DLD1 (cell line): Measurements from ENCODE around the gene CFAP97D1.

Source experiments
- in situ Hi-C: cut with HindIII; loops from 2 replicates; pipeline ENCODE4 v1.10.0; 2017; ENCODE audit warnings: low sequenced_read_pairs

CFAP97D1 gene

GRCh38 chr17:43767053-43767712, 13.1 kb upstream of the CFAP97D1 start:
- in situ Hi-C loops = loop anchor here (5.0 kb wide), 1 partner anchor 65 kb away; no protein-coding TSS in a partner anchor

GRCh38 chr17:43767713-43768059, 12.5 kb upstream of the CFAP97D1 start:
- in situ Hi-C loops = loop anchor here (5.0 kb wide), 1 partner anchor 65 kb away; no protein-coding TSS in a partner anchor

GRCh38 chr17:43768382-43768781, 11.9 kb upstream of the CFAP97D1 start:
- in situ Hi-C loops = loop anchor here (5.0 kb wide), 1 partner anchor 66 kb away; no protein-coding TSS in a partner anchor

GRCh38 chr17:43768943-43769342, 11.3 kb upstream of the CFAP97D1 start:
- in situ Hi-C loops = loop anchor here (5.0 kb wide), 1 partner anchor 67 kb away; no protein-coding TSS in a partner anchor

- in situ Hi-C loops = loop anchor here (5.0 kb wide), 1 partner anchor 67 kb away; no protein-coding TSS in a partner anchor
Measured at GRCh38 chr17:43769426-43769825, 10.8 kb upstream of the CFAP97D1 start.

- in situ Hi-C loops = loop anchor here (5.0 kb wide), 1 partner anchor 68 kb away; no protein-coding TSS in a partner anchor
Measured at GRCh38 chr17:43769859-43770258, 10.4 kb upstream of the CFAP97D1 start.

- in situ Hi-C loops = no loop called here
Measured at GRCh38 chr17:43770957-43771356, 9.3 kb upstream of the CFAP97D1 start.

- in situ Hi-C loops = no loop called here
Measured at GRCh38 chr17:43771463-43771862, 8.8 kb upstream of the CFAP97D1 start.

- in situ Hi-C loops = no loop called here
Measured at GRCh38 chr17:43772877-43773648, 7.2 kb upstream of the CFAP97D1 start.

- in situ Hi-C loops = no loop called here
Measured at GRCh38 chr17:43774304-43775250, 5.7 kb upstream of the CFAP97D1 start.

GRCh38 chr17:43778337-43779144, 1.7 kb upstream of the CFAP97D1 start, which contains the start of gene DUSP3:
DUSP3 (minus strand) TSS chr17:43778977; CDS start chr17:43778924, 53 bp downstream.
- in situ Hi-C loops = no loop called here

GRCh38 chr17:43779145-43780125, 800 bp upstream of the CFAP97D1 start:
- in situ Hi-C loops = no loop called here

GRCh38 chr17:43782913-43783680, 2.9 kb downstream of the CFAP97D1 start:
- in situ Hi-C loops = no loop called here

GRCh38 chr17:43784068-43784467, 3.8 kb downstream of the CFAP97D1 start:
- in situ Hi-C loops = no loop called here

- in situ Hi-C loops = no loop called here
Measured at GRCh38 chr17:43784628-43785101, 4.4 kb downstream of the CFAP97D1 start.

- in situ Hi-C loops = no loop called here
Measured at GRCh38 chr17:43787728-43788127, 7.5 kb downstream of the CFAP97D1 start.

GRCh38 chr17:43788540-43788939, 8.3 kb downstream of the CFAP97D1 start:
- in situ Hi-C loops = no loop called here

- in situ Hi-C loops = no loop called here
Measured at GRCh38 chr17:43789482-43789881, 9.2 kb downstream of the CFAP97D1 start.
